HuH-7.5 (cell line): ENCODE measurements around the gene TIMM10B.
"Not testable (repeated sequence)": the region's sequence is repeated elsewhere in the genome, so short reads cannot be mapped to it uniquely, and the experiment has no call there.

Experiments
- DNase-seq: peaks from one replicate; pipeline ENCODE4 v3.0.0; 2011; ENCODE audit warnings: low spot score

TIMM10B gene

GRCh38 chr11:6505577-6506240 lies 24.4 kb downstream of the TIMM10B start:
- DNase-seq, result no peak

DNA sequence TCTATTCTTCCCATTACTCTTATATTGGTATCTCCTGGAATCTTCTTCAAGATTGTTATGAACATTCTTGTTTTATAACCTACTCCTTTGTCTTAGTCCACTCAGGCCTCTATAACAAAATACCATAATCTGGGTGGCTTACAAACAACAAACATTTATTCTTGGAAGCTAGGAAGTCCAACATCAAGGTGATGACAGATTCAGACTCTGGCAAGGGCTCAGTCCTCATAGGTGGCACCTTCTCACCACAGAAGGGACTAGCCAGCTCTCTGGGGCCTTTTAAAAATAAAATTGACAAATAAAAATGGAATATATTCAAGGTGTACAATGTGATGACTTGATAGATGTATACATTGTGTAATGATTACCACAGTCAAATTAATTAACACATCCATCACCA lies 35.6 kb downstream of the TIMM10B start:
- no peak for DNase-seq

DNA sequence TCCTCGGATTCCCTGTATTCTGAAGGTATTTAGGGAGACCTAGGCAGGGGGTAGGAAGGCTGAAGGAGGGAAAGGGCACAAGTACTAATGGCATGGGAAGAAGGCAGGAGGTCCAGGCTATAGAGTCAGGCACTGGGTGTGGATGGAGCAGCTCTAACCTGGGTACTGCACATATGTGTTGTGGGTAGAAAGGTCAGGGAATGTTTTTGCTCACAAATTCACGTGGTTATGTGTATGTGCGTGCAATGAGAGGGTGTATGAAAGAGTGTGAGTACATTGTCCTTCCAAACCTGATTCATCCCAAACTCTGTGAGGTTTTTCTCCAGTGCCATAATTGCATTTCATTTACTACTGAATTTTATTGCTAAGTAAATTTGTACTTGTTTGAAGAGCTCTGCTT lies 39.0 kb downstream of the TIMM10B start:
- no peak for DNase-seq

DNA sequence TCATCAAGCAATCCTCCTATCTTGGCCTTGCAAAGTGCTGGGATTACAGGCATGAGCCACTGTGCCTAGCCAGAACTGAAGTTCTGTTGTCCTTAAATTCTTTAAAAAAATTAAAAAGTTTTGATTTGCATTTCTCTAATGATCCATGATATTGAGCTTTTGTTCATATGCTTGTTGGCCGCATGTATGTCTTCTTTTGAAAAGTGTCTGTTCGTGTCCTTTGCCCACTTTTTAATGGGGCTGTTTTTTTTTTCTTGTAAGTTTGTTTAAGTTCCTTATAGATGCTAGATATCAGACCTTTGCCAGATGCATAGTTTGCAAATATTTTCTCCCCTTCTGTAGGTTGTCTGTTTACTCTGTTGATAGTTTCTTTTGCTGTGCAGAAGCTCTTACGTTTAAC lies 40.6 kb downstream of the TIMM10B start:
- DNase-seq, result not testable (repeated sequence)

DNA sequence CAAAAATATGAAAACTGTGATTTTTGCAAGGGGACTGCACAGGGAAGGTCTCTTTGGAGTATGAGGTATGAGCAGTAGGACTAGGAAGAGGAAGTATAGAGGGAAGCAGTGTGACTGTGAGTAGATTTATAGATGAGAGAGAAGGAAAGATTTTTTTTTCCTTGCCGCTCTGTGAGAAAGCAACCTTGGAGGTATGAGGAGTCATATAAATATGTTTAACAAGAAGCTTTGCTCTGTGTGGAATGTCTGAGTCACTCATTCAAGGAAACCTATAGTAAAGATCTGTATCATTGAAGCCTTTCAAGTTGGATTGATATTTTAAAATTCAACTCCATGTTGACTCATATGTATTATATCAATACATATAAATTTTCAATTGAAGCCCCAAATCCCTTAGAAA lies 42.0 kb downstream of the TIMM10B start:
- DNase-seq, result no peak

GRCh38 chr11:6526411-6527135 lies 45.3 kb downstream of the TIMM10B start:
- DNase-seq, result no peak

- no peak for DNase-seq
These were observed 48.0 kb downstream of the TIMM10B start for GRCh38 chr11:6529266-6529665.

DNA sequence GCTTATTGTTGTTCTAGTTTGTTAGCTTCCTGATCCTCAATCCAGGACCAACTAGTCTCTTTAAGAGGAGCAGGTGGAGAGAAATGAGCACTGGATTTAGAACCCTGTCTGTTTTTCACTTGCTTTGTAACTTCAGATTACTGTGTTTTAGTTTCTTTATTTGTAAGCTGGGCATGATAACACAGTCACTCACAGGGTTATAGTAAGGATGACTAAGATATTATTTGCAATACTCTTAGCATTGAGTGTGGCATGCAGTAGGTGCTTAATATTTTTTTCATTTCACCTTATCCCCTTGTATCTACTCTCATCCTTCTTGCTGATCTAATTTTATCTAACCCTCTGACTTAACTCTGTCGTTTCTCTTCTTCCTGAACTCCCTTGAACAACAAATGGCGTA lies 49.5 kb downstream of the TIMM10B start:
- DNase-seq, result no peak

DNA sequence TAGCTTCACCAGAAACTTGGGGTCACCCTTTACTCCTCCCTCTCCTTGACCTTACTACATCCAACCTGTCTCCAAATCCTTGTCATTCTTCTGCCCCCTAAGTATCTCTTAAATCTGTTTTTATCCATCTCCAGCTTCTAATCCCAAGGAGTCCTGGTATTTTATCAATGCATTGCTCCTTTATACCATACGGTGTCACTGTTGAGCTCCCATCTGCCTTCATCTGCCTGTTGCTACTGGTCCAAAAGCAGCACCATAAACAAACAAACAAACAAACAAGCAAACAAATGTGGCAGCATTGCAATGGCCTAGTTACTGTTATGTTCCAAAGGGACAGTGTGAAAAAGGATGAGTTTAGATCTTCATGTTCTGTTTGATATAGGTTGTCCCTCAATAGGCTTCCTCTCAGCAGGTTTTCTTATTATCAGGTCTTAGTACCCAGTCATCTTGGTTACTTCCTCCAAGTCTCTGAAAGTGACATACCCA lies 50.0 kb downstream of the TIMM10B start:
- no peak for DNase-seq
